SU-DHL-6 (cell line): Measurements from ENCODE around the gene IL1R1.

Experiments
- EZH2phosphoT487 ChIP-seq: fragments of 200-600 bp; sonication (generic), shearing (Covaris generic); conservative IDR thresholded peaks from 2 replicates; pipeline ENCODE4 v1.6.1; 2018; ENCODE audit warnings: mild to moderate bottlenecking, antibody characterized with exemption, low read length, moderate library complexity, mixed read lengths
- TF ChIP-seq, protein P1 (sequence below): fragments of 200-600 bp; sonication (generic); IDR thresholded peaks from one replicate; pipeline ENCODE4 v1.5.1; 2017; ENCODE audit warnings: antibody characterized with exemption, mild to moderate bottlenecking, low read length, moderate library complexity; ENCODE audit not compliant: insufficient read depth, poor library complexity, severe bottlenecking

DNA sequence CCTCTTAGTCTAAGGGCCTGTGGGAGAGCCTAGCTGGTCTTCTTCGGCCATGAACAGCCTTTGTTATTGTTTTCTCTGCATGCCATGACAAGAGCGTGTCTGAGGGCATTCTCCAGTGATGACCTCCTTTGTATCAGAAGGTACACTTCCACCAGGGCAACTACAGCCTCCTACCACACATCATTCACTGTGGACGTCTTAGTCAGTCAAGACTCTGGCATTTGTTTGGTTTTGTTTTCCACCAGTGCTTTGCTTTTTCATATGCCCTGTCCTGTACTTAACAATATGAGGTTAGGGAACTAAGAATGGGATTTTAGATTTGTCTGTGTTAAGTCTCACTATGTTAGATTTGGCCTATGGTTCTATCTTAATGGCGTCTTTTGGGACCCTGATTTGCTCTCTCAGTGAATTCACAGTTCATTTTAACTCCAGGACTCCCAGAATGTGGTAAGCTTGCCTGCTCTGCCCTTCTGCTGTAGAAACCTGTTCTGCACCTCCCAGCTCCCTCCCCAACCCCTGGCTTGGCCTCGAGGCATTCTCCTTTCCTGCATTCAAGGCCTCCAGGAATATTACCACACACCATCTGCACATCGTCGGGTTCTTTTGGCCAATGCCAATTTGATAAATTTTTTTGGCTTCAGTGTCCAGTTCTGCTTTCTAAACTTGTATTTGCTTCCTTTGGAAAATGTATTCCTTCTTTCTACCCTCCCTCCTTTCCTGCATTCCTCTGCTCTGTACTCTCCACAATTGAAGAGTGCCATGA lies 42.8 kb upstream of the IL1R1 start:
- TF ChIP-seq, protein P1, sequence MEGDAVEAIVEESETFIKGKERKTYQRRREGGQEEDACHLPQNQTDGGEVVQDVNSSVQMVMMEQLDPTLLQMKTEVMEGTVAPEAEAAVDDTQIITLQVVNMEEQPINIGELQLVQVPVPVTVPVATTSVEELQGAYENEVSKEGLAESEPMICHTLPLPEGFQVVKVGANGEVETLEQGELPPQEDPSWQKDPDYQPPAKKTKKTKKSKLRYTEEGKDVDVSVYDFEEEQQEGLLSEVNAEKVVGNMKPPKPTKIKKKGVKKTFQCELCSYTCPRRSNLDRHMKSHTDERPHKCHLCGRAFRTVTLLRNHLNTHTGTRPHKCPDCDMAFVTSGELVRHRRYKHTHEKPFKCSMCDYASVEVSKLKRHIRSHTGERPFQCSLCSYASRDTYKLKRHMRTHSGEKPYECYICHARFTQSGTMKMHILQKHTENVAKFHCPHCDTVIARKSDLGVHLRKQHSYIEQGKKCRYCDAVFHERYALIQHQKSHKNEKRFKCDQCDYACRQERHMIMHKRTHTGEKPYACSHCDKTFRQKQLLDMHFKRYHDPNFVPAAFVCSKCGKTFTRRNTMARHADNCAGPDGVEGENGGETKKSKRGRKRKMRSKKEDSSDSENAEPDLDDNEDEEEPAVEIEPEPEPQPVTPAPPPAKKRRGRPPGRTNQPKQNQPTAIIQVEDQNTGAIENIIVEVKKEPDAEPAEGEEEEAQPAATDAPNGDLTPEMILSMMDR = no peak
- no peak for TF ChIP-seq EZH2phosphoT487
